DND-41 (cell line): Measurements from ENCODE around the gene PAFAH1B1.

Experiments
- EZH2 ChIP-seq: IDR thresholded peaks from 3 replicates; pipeline ENCODE4 v1.6.1; 2012; ENCODE audit warnings: borderline replicate concordance, low read depth, mild to moderate bottlenecking, moderate library complexity, low read length, inconsistent platforms; ENCODE audit not compliant: severe bottlenecking
- TF ChIP-seq, protein P1 (sequence below): IDR thresholded peaks from 2 replicates; pipeline ENCODE4 v1.5.1; 2012; ENCODE audit warnings: borderline replicate concordance, low read length, moderate library complexity, mild to moderate bottlenecking; ENCODE audit not compliant: poor library complexity, severe bottlenecking; ENCODE audit errors: extremely low read depth

DNA sequence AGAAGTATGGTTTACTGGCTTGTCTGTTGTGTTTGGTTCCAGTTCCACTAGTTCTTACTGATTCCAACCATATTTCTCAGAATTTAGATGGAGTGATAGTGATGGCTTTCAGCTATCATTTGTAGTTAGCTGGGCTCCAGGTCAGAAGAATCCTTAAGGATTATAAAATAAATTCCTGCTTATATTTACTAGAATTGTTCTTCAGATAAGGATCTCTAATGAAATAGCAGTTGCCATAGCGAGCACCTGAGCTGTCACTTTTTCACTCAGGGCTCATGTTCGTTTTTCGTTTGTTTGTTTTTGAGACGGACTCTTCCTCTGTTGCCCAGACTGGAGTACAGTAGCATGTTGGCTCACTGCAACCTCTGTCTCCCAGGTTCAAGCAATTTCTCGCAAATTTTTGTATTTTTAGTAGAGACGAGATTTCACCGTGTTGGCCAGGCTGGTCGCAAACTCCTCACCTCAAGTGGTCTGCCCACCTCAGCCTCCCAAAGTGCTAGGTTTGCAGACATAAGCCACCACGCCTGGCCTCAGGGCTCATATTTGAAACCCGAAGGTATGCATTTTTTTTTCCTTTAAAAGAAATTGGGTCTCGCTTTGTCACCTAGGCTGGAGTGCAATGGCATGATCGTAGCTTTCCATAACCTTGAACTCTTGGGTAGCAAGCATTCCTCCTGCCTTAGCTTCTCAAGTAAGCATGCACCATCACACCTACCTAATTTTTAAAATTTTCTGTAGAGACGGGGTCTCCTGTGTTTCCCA, 42.9 kb downstream of the PAFAH1B1 start:
- no peak for TF ChIP-seq EZH2
- TF ChIP-seq, protein P1, sequence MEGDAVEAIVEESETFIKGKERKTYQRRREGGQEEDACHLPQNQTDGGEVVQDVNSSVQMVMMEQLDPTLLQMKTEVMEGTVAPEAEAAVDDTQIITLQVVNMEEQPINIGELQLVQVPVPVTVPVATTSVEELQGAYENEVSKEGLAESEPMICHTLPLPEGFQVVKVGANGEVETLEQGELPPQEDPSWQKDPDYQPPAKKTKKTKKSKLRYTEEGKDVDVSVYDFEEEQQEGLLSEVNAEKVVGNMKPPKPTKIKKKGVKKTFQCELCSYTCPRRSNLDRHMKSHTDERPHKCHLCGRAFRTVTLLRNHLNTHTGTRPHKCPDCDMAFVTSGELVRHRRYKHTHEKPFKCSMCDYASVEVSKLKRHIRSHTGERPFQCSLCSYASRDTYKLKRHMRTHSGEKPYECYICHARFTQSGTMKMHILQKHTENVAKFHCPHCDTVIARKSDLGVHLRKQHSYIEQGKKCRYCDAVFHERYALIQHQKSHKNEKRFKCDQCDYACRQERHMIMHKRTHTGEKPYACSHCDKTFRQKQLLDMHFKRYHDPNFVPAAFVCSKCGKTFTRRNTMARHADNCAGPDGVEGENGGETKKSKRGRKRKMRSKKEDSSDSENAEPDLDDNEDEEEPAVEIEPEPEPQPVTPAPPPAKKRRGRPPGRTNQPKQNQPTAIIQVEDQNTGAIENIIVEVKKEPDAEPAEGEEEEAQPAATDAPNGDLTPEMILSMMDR = no peak
